GM10266 (cell line): ENCODE results near the gene PTRHD1.

ENCODE experiments used
- DNase-seq: peaks from one replicate; pipeline ENCODE4 v3.0.0; 2012; ENCODE audit errors: extremely low spot score
- TF ChIP-seq, protein P1 (sequence below): IDR thresholded peaks from 2 replicates; pipeline ENCODE4 v1.5.1; 2012; ENCODE audit warnings: mild to moderate bottlenecking, low read depth; ENCODE audit not compliant: control insufficient read depth, insufficient read depth; ENCODE audit errors: missing control alignments

PTRHD1 gene

DNA sequence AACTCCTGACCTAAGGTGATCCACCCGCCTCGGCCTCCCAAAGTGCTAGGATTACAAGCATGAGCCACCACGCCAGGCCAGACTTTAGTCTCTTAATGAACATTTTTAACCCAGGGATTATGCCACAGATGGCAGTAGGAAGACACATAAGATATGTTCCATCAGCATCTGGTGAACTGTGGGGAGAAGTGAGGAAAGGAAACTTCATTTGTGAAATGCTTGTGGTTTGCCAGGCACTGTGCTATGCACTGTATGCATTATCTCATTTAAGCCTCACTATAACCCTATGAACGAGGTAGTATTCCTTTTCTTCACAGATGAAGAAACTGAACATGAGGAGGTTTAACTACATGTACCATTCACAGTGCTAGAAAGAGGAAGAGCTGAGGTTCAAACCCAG lies 29.3 kb downstream of the PTRHD1 start:
- DNase-seq, result no peak
- TF ChIP-seq, protein P1, sequence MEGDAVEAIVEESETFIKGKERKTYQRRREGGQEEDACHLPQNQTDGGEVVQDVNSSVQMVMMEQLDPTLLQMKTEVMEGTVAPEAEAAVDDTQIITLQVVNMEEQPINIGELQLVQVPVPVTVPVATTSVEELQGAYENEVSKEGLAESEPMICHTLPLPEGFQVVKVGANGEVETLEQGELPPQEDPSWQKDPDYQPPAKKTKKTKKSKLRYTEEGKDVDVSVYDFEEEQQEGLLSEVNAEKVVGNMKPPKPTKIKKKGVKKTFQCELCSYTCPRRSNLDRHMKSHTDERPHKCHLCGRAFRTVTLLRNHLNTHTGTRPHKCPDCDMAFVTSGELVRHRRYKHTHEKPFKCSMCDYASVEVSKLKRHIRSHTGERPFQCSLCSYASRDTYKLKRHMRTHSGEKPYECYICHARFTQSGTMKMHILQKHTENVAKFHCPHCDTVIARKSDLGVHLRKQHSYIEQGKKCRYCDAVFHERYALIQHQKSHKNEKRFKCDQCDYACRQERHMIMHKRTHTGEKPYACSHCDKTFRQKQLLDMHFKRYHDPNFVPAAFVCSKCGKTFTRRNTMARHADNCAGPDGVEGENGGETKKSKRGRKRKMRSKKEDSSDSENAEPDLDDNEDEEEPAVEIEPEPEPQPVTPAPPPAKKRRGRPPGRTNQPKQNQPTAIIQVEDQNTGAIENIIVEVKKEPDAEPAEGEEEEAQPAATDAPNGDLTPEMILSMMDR, result no peak

DNA sequence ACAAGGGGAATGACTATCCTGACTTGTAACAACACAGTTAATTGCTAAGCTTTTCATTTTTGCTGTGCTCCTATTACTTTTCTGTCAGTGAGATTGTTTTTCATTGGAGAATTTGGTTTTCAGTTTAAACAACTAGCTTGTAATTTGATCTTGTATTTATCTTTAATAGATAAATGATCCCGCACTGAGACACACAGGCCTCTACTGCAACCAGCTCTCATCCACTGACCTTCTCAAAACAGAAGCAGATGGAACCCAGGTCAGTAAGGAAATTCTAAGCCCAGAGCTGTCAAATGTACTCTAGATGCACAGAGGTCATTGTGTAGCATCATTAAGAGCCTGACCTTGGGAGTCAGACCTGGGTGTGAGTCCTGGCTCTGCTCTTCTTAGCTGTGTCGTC lies 30.7 kb downstream of the PTRHD1 start:
- no peak for DNase-seq
- TF ChIP-seq, protein P1, result no peak

DNA sequence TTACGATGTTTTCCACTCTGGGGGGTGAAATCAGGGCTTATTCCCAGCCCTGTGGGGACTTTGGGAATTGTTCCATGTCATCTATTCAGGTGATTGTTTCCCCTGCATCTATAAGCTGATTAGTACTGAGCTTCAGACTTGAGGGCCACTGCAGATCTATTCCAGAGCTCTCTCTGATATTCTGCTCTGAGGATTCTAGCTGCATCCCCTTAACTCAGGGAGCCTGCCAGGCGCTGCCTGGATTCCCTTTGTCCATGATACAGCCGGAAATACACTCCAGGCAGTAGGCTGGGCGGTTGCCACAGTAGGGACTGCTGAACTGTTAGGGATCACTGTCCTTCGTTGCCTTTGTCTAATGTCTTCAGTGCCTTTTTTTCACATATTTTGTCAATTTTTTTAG lies 31.3 kb downstream of the PTRHD1 start:
- TF ChIP-seq, protein P1, result no peak
- DNase-seq, result no peak

DNA sequence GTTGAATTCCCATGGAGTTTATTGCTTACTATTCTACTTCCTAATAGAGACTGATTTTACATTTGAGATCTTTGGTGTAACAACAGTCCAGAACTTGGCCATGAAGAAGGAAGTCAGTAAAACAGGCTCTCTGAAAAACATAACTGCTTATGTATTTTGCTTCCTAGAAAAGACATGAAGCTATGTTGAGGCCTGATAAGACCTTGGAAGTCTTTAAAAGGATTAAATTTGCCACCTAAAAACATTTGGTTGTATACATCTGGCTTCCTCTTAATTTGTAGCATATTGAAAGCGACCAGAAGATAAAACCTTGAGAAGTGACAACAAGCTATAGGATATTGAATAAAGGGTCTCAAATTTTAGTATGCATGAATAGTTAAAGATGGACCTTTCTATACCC lies 36.4 kb downstream of the PTRHD1 start:
- DNase-seq, result no peak
- TF ChIP-seq, protein P1, result no peak

DNA sequence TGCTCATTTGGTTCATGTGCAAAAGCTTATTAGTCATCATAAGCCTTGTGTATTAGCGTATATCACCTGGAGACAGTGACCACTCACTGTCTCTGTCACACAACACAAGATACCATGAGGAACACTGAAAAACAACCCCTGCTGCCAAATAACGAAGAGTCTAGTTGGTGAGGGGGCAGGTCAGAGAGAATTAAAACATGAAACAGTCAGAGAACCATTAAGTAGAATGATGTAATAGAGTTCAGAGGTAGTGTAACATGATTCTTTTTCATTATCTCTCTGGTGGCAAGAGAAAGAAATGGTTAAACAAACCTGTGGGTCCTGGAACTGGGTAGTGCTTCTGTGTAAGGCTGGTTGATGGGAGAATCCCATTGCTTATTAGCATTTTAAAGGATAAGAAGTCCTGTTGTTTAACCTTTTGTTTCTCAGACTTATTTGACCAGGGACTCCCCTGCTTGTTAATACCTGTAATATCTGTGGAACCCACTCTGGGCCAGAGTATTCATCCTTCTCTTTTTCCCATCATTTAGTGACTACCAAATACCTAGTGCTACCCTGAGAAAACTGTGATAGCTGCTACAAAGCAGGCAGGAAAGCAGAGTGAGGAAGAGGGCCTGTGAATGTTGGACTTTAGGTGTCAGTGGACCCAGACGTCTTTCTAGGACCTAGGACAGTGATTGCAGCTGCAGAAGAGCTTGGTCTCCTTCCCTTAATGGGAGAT lies 38.0 kb downstream of the PTRHD1 start:
- TF ChIP-seq, protein P1, result no peak
- no peak for DNase-seq

DNA sequence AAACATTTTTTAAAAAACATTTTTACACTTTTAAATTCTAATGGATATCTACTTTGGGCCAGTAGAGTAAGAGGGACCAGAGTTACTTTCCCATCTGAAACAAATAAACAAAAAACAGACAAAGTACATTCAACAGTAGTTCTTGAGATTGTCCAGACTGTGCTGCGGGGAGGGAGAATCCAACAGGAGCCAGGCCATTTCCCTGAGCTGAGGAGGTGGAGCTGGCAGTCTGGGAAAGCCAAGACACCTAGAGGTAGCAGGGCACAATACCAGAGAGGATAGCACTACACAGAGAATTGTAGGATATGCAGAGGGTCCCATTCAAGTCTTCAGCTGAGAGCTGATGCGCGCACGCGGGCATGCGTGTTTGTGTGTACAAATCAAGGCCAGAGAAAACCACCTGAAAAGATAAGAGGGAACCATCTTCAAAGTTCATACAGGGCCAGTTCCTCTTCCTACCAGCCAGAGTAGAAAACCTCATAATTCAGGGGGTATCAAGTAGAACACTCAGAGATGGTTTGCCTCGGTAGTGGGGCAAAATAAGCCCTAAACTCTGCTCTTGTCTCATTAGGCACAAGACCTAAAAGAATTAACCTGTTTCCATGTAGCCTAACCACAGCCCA lies 44.0 kb downstream of the PTRHD1 start:
- DNase-seq, result no peak
- TF ChIP-seq, protein P1, result no peak

DNA sequence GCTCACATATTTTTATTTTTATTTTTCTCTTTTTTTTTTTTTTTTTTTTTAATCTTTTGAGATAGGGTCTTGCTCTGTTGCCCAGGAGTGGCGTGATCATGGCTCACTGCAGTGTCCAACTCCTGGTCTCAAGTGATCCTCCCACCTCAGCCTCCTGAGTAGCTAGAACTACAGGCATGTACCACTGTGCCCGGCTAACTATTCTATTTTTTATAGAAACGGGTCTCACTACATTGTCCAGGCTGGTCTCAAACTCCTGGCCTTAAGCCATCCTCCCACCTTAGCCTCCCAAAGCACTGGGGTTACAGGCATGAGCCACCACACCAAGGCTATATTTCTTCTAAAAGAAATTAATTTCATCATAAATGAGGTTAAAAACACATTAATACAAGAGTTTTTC lies 45.9 kb downstream of the PTRHD1 start:
- TF ChIP-seq, protein P1, result no peak

More for the DNA sequence above, 45.9 kb downstream of the PTRHD1 start:
- no peak for DNase-seq
